ENCODE measurements around the gene GRK5. TPM values are rescaled to one million over a fixed set of nuclear protein-coding genes. Genes with fewer than 3 reads are reported as not detected.
"Not testable (repeated sequence)": the region's sequence is repeated elsewhere in the genome, so short reads cannot be mapped to it uniquely, and the experiment has no call there.

Gene GRK5
- total RNA-seq, 2 donors from 2014 or later, result 7.8 to 12.4 TPM

GRCh38 chr10:119457966-119458766, 250.8 kb downstream of the GRK5 start:
- no peak for DNase-seq
- intact Hi-C loops (cut with DNase I, micrococcal nuclease), result no loop called here
- no peak for ATAC-seq

- no peak for DNase-seq
- intact Hi-C loops (cut with DNase I, micrococcal nuclease), result loop anchor here in 1 of 2 donors (10.0 kb wide), 1 partner anchor 1885 kb away; no protein-coding TSS in a partner anchor
- no peak for ATAC-seq
Measured at GRCh38 chr10:119459681-119460340, 252.4 kb downstream of the GRK5 start.

GRCh38 chr10:119460369-119461195, 253.2 kb downstream of the GRK5 start:
- DNase-seq, result no peak
- intact Hi-C loops (cut with DNase I, micrococcal nuclease), result loop anchor here in 1 of 2 donors (10.0 kb wide), 1 partner anchor 1886 kb away; no protein-coding TSS in a partner anchor
- ATAC-seq, result no peak

GRCh38 chr10:119461380-119461779, 254.0 kb downstream of the GRK5 start:
- intact Hi-C loops (cut with DNase I, micrococcal nuclease), result loop anchor here in 1 of 2 donors (10.0 kb wide), 1 partner anchor 1887 kb away; no protein-coding TSS in a partner anchor
- DNase-seq (no peak), ATAC-seq (no peak)

GRCh38 chr10:119461923-119462322, 254.6 kb downstream of the GRK5 start:
- intact Hi-C loops (cut with DNase I, micrococcal nuclease), result loop anchor here in 1 of 2 donors (10.0 kb wide), 1 partner anchor 1887 kb away; no protein-coding TSS in a partner anchor
- ATAC-seq, result no peak

GRCh38 chr10:119462773-119463172, 255.4 kb downstream of the GRK5 start:
- no peak for ATAC-seq
- intact Hi-C loops (cut with DNase I, micrococcal nuclease), result loop anchor here in 1 of 2 donors (10.0 kb wide), 1 partner anchor 1888 kb away; no protein-coding TSS in a partner anchor
- DNase-seq, result no peak

More at GRCh38 chr10:119461923-119462322, 254.6 kb downstream of the GRK5 start:
- DNase-seq, result no peak

GRCh38 chr10:119463195-119463594, 255.8 kb downstream of the GRK5 start:
- intact Hi-C loops (cut with DNase I, micrococcal nuclease), result loop anchor here in 1 of 2 donors (10.0 kb wide), 1 partner anchor 1888 kb away; no protein-coding TSS in a partner anchor
- not testable (repeated sequence) for ATAC-seq, DNase-seq

GRCh38 chr10:119465085-119465484, 257.7 kb downstream of the GRK5 start:
- intact Hi-C loops (cut with DNase I, micrococcal nuclease), result loop anchor here in 1 of 2 donors (10.0 kb wide), 1 partner anchor 1890 kb away; no protein-coding TSS in a partner anchor
- ATAC-seq (no peak), DNase-seq (no peak)

- DNase-seq, result no peak
- intact Hi-C loops (cut with DNase I, micrococcal nuclease), result loop anchor here in 1 of 2 donors (10.0 kb wide), 1 partner anchor 1891 kb away; no protein-coding TSS in a partner anchor
- no peak for ATAC-seq
Measured at GRCh38 chr10:119466076-119466475, 258.7 kb downstream of the GRK5 start.

GRCh38 chr10:119466655-119467054, 259.3 kb downstream of the GRK5 start:
- ATAC-seq, result no peak
- intact Hi-C loops (cut with DNase I, micrococcal nuclease), result loop anchor here in 1 of 2 donors (10.0 kb wide), 1 partner anchor 1892 kb away; no protein-coding TSS in a partner anchor
- DNase-seq, result no peak

- ATAC-seq (no peak), DNase-seq (no peak)
- intact Hi-C loops (cut with DNase I, micrococcal nuclease), result loop anchor here in 1 of 2 donors (10.0 kb wide), 1 partner anchor 1894 kb away; no protein-coding TSS in a partner anchor
Measured at GRCh38 chr10:119468542-119469324, 261.4 kb downstream of the GRK5 start.

GRCh38 chr10:119469325-119469707, 261.9 kb downstream of the GRK5 start:
- intact Hi-C loops (cut with DNase I, micrococcal nuclease), result loop anchor here in 1 of 2 donors (10.0 kb wide), 1 partner anchor 1895 kb away; no protein-coding TSS in a partner anchor
- ATAC-seq, result no peak
- no peak for DNase-seq

GRCh38 chr10:119469846-119470245, 262.5 kb downstream of the GRK5 start:
- DNase-seq (no peak), ATAC-seq (no peak)
- intact Hi-C loops (cut with DNase I, micrococcal nuclease), result loop anchor here in 1 of 2 donors (10.0 kb wide), 1 partner anchor 1895 kb away; no protein-coding TSS in a partner anchor

- ATAC-seq (no peak), DNase-seq (no peak)
- intact Hi-C loops (cut with DNase I, micrococcal nuclease), result no loop called here
Measured at GRCh38 chr10:119470920-119471702, 263.7 kb downstream of the GRK5 start.

GRCh38 chr10:119473771-119474170, 266.4 kb downstream of the GRK5 start:
- no peak for DNase-seq
- intact Hi-C loops (cut with DNase I, micrococcal nuclease), result no loop called here
- ATAC-seq, result no peak

GRCh38 chr10:119474606-119475005, 267.2 kb downstream of the GRK5 start:
- intact Hi-C loops (cut with DNase I, micrococcal nuclease), result no loop called here

GRCh38 chr10:119477444-119477843, 270.1 kb downstream of the GRK5 start:
- no peak for ATAC-seq
- no peak for DNase-seq
- intact Hi-C loops (cut with DNase I, micrococcal nuclease), result no loop called here

More at GRCh38 chr10:119474606-119475005, 267.2 kb downstream of the GRK5 start:
- DNase-seq (no peak), ATAC-seq (no peak)
